Esophagus squamous epithelium (tissue), 5 donors: Measurements from ENCODE around the gene PFDN6. TPM values are rescaled to one million over a fixed set of nuclear protein-coding genes. Genes with fewer than 3 reads are reported as not detected.

Experiments
- DNase-seq: peaks from one replicate; lab custom pipeline; 2025; lab: John Stamatoyannopoulos, UW
- H3K27ac ChIP-seq, 4 donors: fragments of 200-600 bp; sonication (generic); one replicate each; pipeline ENCODE4 v1.5.1; 2016 to 2019; ENCODE audit warnings: mild to moderate bottlenecking in 1 of 4
- H3K27me3 ChIP-seq, 4 donors: fragments of 200-600 bp; sonication (generic); 1 replicate in 3 of 4; 2 replicates in 1 of 4; pipeline versions ENCODE4 v1.5.1 to v1.6.0; 2017 to 2021; ENCODE audit warnings: antibody characterized with exemption in 1 of 4
- H3K36me3 ChIP-seq, 3 donors: fragments of 200-600 bp; sonication (generic); one replicate each; pipeline ENCODE4 v1.5.1; 2016 to 2019
- H3K4me1 ChIP-seq, 3 donors: fragments of 200-600 bp; sonication (generic); one replicate each; pipeline ENCODE4 v1.5.1; 2017 to 2019
- H3K4me3 ChIP-seq, 4 donors: fragments of 200-600 bp; sonication (generic); 1 replicate in 3 of 4; 2 replicates in 1 of 4; pipeline ENCODE4 v1.5.1; 2016 to 2019; ENCODE audit warnings: mild to moderate bottlenecking in 2 of 4, moderate library complexity in 1 of 4
- H3K9me3 ChIP-seq, 3 donors: fragments of 200-600 bp; sonication (generic); one replicate each; pipeline ENCODE4 v1.5.1; 2016 to 2019
- CTCF ChIP-seq, 6 experiments: fragments of 450-650 bp in 4 of 6; fragments of 200-600 bp in 2 of 6; sonication (generic) in 2 of 6; IDR thresholded peaks; one replicate each; pipeline ENCODE4 v1.5.1; 2016 to 2019; ENCODE audit warnings: antibody characterized with exemption in 6 of 6, mild to moderate bottlenecking in 4 of 6, moderate library complexity in 4 of 6
- POLR2A ChIP-seq, 4 donors: fragments of 450-650 bp; IDR thresholded peaks; one replicate each; pipeline ENCODE4 v1.6.1; 2017; ENCODE audit warnings: antibody characterized with exemption in 4 of 4, mild to moderate bottlenecking in 4 of 4, moderate library complexity in 3 of 4
- WGBS, 2 donors: methylation state at CpG; one replicate each; pipeline ENCODE4 v1.1.5; 2018; 5-methylcytosine and 5-hydroxymethylcytosine counted together
- intact Hi-C: fragments of 100-400 bp; cut with DNase I; formaldehyde crosslinking; loops from one replicate; pipeline ENCODE4 v1.15.0; 2022
- total RNA-seq, 4 donors: library from RNA; depleted of rRNA; stranded (reverse); fragments of >200 nt; gene quantifications; one replicate each; pipeline ENCODE4 v1.1.0, GENCODE V29; 2016
- donor health status: DM: yes; HTN: yes; CAD: no.

Gene PFDN6
- total RNA-seq, 4 donors from 2014 or later, result 28.6 to 71.0 (median 43.5) TPM

- H3K4me1 ChIP-seq, result peaks cover 26 to 78% (median 52%) of the 10 kb centered on the region in 3 donors
- intact Hi-C loops, result no loop called here
- peaks cover 0 to 38% (median 1%) of the 10 kb centered on the region in 3 donors for H3K36me3 ChIP-seq
- TF ChIP-seq CTCF (IDR thresholded peaks at IDR 0.05), result no peak
- peak in 3 of 4 donors; percentile 15 to 68 (median 60) for TF ChIP-seq POLR2A (IDR thresholded peaks at IDR 0.05)
- H3K27ac ChIP-seq, result peak within 1 kb of the TSS; percentile 91 to 99 (median 98)
- no peaks in the 10 kb centered on the region for H3K9me3 ChIP-seq
- DNase-seq, result no peak
- H3K4me3 ChIP-seq, result peak within 1 kb of the TSS; percentile 72 to 81 (median 76)
- H3K27me3 ChIP-seq, result no peaks in the 10 kb centered on the region
- 0% methylated on average over 10 to 20 of the region's 47 CpGs for whole genome bisulfite sequencing, 2 donors
These were observed 24.5 kb downstream of the PFDN6 start, which contains the start of gene TAPBP for GRCh38 chr6:33313709-33314514. Gene TAPBP (minus strand): TSS chr6:33314078. CDS start chr6:33314041, 37 bp downstream.

GRCh38 chr6:33314515-33314942 is 25.1 kb downstream of the PFDN6 start:
- WGBS, 2 donors, result 3 to 4% methylated on average over 6 to 10 of the region's 10 CpGs
- peaks cover 26 to 84% (median 58%) of the 10 kb centered on the region in 3 donors for H3K4me1 ChIP-seq
- DNase-seq, result no peak
- no peaks in the 10 kb centered on the region for H3K27me3 ChIP-seq
- TF ChIP-seq POLR2A (IDR thresholded peaks at IDR 0.05), result no peak
- no peak for TF ChIP-seq CTCF (IDR thresholded peaks at IDR 0.05)
- peak overlapping the region; percentile 72 to 81 (median 76) for H3K4me3 ChIP-seq
- H3K27ac ChIP-seq, result peak overlapping the region; percentile 91 to 99 (median 98)
- no peaks in the 10 kb centered on the region for H3K9me3 ChIP-seq
- intact Hi-C loops, result no loop called here
- H3K36me3 ChIP-seq, result peaks cover 4 to 43% (median 7%) of the 10 kb centered on the region in 3 donors

GRCh38 chr6:33314943-33315792 is 25.8 kb downstream of the PFDN6 start:
- Histone ChIP-seq H3K4me3 (peak overlapping the region; percentile 72 to 81 (median 76)), H3K36me3 (peaks cover 10 to 44% (median 14%) of the 10 kb centered on the region in 3 donors), H3K27me3 (no peaks in the 10 kb centered on the region), H3K9me3 (no peaks in the 10 kb centered on the region), H3K4me1 (peaks cover 31 to 85% (median 62%) of the 10 kb centered on the region in 3 donors), H3K27ac (peak overlapping the region; percentile 91 to 99 (median 98))
- no peak for DNase-seq
- peak in 1 of 4 donors; percentile 34 for TF ChIP-seq POLR2A (IDR thresholded peaks at IDR 0.05)
- no peak for TF ChIP-seq CTCF (IDR thresholded peaks at IDR 0.05)
- intact Hi-C loops, result no loop called here
- 21 to 23% methylated on average over 11 to 15 of the region's 47 CpGs for WGBS, 2 donors

- Histone ChIP-seq H3K36me3 (peaks cover 18 to 45% (median 21%) of the 10 kb centered on the region in 3 donors), H3K9me3 (no peaks in the 10 kb centered on the region), H3K4me3 (no peak overlapping the region), H3K27ac (peak overlapping the region in 3 of 4 donors; percentile 98 to 99 (median 99)), H3K27me3 (no peaks in the 10 kb centered on the region), H3K4me1 (peaks cover 40 to 85% (median 65%) of the 10 kb centered on the region in 3 donors)
- intact Hi-C loops, result no loop called here
- WGBS, 2 donors, result 94 to 95% methylated on average over 4 to 6 of the region's 17 CpGs
- no peak for DNase-seq
- no peak for TF ChIP-seq CTCF (IDR thresholded peaks at IDR 0.05)
- TF ChIP-seq POLR2A (IDR thresholded peaks at IDR 0.05), result no peak
These were observed 26.6 kb downstream of the PFDN6 start for GRCh38 chr6:33315793-33316602.
